Hepatocyte (in vitro differentiated cells): ENCODE measurements around the gene ACR.
"Not testable (repeated sequence)": the region's sequence is repeated elsewhere in the genome, so short reads cannot be mapped to it uniquely, and the experiment has no call there.

ENCODE experiments used
- EZH2 ChIP-seq: fragments of 200-600 bp; sonication (generic); IDR thresholded peaks from 2 replicates; pipeline ENCODE4 v1.6.1; 2016; ENCODE audit warnings: antibody characterized with exemption, mild to moderate bottlenecking, borderline replicate concordance
- EZH2phosphoT487 ChIP-seq: fragments of 200-600 bp; sonication (generic); IDR thresholded peaks from one replicate; pipeline ENCODE4 v1.6.1; 2018; ENCODE audit warnings: antibody characterized with exemption, mild to moderate bottlenecking, low read depth, moderate library complexity; ENCODE audit not compliant: unreplicated experiment, severe bottlenecking
- TF ChIP-seq, protein P1 (sequence below): fragments of 200-600 bp; sonication (generic); IDR thresholded peaks from 2 replicates; pipeline ENCODE4 v1.5.1; 2016; ENCODE audit warnings: antibody characterized with exemption, mild to moderate bottlenecking; ENCODE audit not compliant: poor library complexity

DNA sequence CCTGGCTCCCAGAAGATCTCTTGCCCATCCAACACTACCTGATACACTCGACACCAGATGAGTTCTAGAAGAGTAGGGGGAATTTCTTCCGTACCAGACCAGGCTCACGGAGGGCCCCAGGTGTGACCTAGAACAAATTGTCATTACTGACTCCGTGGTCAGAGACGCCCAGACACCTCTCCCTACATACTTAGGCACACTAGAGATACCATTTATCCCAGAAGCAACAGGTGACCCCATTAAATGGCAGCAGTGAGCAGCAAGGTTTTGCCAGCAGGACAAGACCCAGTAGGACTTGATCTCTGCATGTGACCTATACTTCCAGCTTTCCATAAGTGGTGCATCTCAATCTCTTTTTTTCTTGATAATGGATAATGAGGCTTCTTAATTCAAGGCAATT lies 2.7 kb downstream of the ACR start:
- not testable (repeated sequence) for TF ChIP-seq EZH2, EZH2phosphoT487
- TF ChIP-seq, protein P1, sequence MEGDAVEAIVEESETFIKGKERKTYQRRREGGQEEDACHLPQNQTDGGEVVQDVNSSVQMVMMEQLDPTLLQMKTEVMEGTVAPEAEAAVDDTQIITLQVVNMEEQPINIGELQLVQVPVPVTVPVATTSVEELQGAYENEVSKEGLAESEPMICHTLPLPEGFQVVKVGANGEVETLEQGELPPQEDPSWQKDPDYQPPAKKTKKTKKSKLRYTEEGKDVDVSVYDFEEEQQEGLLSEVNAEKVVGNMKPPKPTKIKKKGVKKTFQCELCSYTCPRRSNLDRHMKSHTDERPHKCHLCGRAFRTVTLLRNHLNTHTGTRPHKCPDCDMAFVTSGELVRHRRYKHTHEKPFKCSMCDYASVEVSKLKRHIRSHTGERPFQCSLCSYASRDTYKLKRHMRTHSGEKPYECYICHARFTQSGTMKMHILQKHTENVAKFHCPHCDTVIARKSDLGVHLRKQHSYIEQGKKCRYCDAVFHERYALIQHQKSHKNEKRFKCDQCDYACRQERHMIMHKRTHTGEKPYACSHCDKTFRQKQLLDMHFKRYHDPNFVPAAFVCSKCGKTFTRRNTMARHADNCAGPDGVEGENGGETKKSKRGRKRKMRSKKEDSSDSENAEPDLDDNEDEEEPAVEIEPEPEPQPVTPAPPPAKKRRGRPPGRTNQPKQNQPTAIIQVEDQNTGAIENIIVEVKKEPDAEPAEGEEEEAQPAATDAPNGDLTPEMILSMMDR: not testable (repeated sequence)
